ENCODE results near the gene DDX54. TPM values are rescaled to one million over a fixed set of nuclear protein-coding genes. Genes with fewer than 3 reads are reported as not detected.
A peak's percentile ranks its signal among the peaks of the same experiment; 100 is the strongest.
"Not testable (repeated sequence)": the region's sequence is repeated elsewhere in the genome, so short reads cannot be mapped to it uniquely, and the experiment has no call there.

DDX54 gene
- polyA plus RNA-seq, 1 donor, result 51.1 TPM

DNA sequence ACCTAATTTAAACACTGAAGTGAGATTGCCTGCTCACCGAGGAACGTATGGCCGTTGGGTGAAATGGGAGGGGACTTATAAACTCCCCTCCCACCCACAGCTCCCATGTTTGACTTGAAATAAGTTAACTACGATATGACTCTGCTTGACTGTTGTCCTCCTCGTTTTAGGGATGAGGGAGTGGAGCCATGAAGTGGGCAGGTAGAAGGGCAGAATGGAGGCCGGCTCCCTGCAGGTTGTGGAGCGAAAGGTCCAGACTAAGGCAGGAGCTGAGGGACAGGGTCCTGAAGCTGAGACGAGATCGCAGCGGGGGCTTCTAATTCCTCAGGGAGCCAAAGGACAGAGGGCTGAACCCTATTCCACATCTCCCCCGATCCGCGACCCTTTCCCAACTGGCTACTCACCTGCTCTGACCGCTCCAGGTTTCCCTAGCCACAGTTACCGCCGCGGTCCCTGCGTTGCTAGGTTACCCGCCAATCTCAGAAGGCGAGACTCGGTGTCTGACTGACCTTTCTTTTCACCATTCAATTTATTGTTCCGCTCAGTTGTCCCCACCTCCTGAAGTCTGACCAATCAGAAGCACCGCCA, 35.4 kb upstream of the DDX54 start:
- peak overlapping the region; percentile 16 for H3K27ac ChIP-seq (ENCODE audit: low read length)
- peak overlapping the region; percentile 65 for H3K4me3 ChIP-seq (ENCODE audit: low read length)
- no peaks in the 10 kb centered on the region for H3K36me3 ChIP-seq (ENCODE audit: control insufficient read depth, insufficient read depth, low read length)
- no peak for DNase-seq
- H3K27me3 ChIP-seq (ENCODE audit: control insufficient read depth, insufficient read depth, low read length), result no peaks in the 10 kb centered on the region
- 0% methylated on average over 5 of the region's 23 CpGs for WGBS (ENCODE audit: insufficient coverage, low lambda C conversion rate)
- no peaks in the 10 kb centered on the region for H3K9me3 ChIP-seq (ENCODE audit: control insufficient read depth, low read depth, low read length)
- peaks cover 21% of the 10 kb centered on the region for H3K4me1 ChIP-seq (ENCODE audit: control insufficient read depth, insufficient read depth, low read length)

DNA sequence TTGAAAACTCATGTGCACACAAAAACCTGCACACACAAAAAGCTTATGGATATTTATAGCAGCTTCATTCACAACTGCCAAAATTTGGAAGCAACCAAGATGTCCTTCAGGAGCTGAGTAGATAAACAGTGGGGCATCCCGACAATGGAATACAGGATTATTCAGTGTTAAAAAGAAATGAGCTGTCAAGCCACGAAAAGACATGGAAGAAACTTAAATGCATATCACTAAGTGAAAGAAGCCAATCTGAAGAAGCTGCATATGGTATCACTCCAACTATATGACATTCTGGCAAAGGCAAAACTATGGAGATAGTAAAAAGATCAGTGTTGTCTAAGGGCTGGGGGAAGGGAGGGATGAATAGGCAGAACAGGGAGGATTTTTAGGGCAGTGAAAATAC, 30.7 kb upstream of the DDX54 start:
- Histone ChIP-seq H3K4me3 (ENCODE audit: low read length) (no peak overlapping the region), H3K36me3 (ENCODE audit: control insufficient read depth, insufficient read depth, low read length) (no peaks in the 10 kb centered on the region), H3K27me3 (ENCODE audit: control insufficient read depth, insufficient read depth, low read length) (no peaks in the 10 kb centered on the region), H3K27ac (ENCODE audit: low read length) (no peak overlapping the region), H3K4me1 (ENCODE audit: control insufficient read depth, insufficient read depth, low read length) (no peaks in the 10 kb centered on the region), H3K9me3 (ENCODE audit: control insufficient read depth, low read depth, low read length) (no peaks in the 10 kb centered on the region)
- DNase-seq, result no peak
- WGBS (ENCODE audit: insufficient coverage, low lambda C conversion rate), result 82% methylated on average over 2 of the region's 2 CpGs

DNA sequence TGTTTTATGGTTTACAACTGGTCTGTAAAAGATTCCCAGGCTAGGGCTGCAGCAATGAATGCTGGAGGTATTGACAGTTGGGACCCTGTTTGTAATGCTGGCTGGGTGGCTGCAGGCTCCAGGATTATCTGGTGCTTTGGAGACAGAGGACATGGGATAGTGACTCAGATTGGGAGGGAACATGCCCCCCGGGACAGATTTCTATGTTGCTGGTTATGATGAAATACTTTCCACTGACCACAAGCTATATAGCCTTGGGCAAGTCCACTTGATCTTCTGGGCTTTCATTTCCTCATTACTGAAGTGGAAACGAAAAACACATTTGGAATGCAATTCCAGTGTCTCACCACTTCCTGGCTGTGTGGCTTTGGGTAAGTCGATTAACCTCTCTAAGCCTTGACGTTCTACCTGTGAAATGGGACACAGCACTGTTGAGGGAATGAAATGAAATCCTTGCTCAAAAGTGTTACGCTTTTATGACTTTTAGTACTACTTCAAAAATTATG, 29.7 kb upstream of the DDX54 start:
- Histone ChIP-seq H3K4me3 (ENCODE audit: low read length) (no peak overlapping the region), H3K9me3 (ENCODE audit: control insufficient read depth, low read depth, low read length) (no peaks in the 10 kb centered on the region), H3K27ac (ENCODE audit: low read length) (no peak overlapping the region), H3K36me3 (ENCODE audit: control insufficient read depth, insufficient read depth, low read length) (no peaks in the 10 kb centered on the region), H3K27me3 (ENCODE audit: control insufficient read depth, insufficient read depth, low read length) (no peaks in the 10 kb centered on the region), H3K4me1 (ENCODE audit: control insufficient read depth, insufficient read depth, low read length) (no peaks in the 10 kb centered on the region)
- WGBS (ENCODE audit: insufficient coverage, low lambda C conversion rate), result 100% methylated on average over 3 of the region's 5 CpGs
- peak in 1 of 2 donors; percentile 25 for DNase-seq

DNA sequence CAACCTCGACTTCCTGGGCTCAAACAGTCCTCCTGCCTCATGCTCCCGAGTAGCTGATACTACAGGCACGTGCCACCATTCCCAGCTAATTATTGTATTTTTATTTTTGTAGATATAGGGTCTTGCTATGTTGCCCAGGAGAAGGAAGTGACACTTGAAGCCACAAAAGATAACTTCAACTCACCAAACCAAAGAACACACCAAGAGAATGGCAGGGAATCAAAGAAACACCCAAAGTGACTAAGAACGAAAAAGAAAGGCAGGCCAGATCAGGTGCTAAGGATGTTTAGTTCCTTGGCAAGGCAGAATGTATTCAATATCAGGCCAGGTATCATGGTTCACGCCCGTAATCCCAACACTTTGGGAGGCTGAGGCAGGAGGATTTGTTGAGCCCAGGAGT, 25.9 kb upstream of the DDX54 start:
- no CpG with 5 or more reads among the region's 6 CpGs for WGBS (ENCODE audit: insufficient coverage, low lambda C conversion rate)

DNA sequence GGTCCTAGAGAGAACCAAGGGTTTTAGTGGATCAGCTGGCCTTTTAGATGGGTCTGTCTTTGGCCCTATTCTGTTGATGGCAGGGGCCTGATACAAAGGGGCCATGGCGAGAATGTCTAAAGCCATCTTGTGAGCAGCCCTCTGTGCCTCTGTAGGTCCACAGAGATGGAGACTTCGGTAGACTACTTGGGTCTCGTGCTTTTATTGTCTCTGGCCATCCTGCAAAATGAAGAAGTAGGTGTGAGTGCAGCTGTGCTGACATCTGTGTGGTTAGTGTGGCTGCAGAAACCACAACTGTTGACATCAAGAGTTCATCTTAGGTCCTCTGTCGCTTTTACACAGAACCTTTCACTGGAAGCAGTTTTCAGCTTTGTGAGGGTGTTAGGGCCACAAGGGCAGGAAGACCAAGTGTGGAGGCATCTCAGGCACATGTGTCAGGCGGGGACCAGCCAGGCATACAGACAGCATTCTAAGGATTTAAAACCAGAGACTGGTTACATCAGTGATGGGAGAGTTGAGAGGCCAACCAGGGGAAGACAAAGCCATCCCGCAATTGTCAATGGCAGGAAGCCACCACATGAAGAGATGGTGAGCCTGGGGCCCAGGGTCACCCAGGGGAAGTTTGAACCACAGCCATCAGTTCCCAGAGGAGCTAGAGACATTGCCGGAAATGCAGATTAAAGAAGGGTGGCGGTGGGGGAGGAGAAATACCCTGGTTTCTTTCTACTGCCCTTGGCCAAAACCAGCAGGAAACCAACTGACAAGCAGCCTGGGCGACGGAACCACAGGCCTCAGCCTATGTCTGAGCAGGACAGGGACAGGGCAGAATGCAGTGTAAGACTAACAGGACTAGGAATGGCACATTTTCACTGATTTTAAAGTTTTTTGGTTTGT, 23.0 kb upstream of the DDX54 start:
- no peaks in the 10 kb centered on the region for H3K9me3 ChIP-seq (ENCODE audit: control insufficient read depth, low read depth, low read length)

More for the DNA sequence above, 25.9 kb upstream of the DDX54 start:
- Histone ChIP-seq H3K4me3 (ENCODE audit: low read length) (no peak overlapping the region), H3K27me3 (ENCODE audit: control insufficient read depth, insufficient read depth, low read length) (no peaks in the 10 kb centered on the region), H3K36me3 (ENCODE audit: control insufficient read depth, insufficient read depth, low read length) (no peaks in the 10 kb centered on the region), H3K4me1 (ENCODE audit: control insufficient read depth, insufficient read depth, low read length) (no peaks in the 10 kb centered on the region), H3K27ac (ENCODE audit: low read length) (no peak overlapping the region), H3K9me3 (ENCODE audit: control insufficient read depth, low read depth, low read length) (no peaks in the 10 kb centered on the region)
- no peak for DNase-seq

DNA sequence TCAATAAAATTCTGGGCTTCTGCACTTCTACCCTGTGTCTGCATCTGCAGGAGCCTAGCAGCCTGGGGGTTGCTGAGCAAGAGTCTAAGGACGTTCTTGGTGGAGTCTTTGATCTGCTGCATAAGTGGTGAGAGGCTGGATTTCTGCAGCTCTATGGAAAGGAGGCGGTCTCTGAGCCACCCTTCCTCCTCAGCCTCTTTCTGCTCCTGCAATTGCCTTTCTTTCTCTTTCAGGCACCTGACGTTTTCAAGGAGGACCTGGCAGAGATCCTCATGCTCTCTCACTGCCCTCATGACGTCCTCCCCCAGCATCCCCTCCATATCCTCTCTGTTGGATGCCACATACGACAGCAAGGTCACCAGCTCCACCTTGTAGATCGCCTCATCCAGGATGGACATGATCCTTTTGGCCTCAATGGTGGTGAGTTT, 22.3 kb upstream of the DDX54 start:
- no peaks in the 10 kb centered on the region for H3K4me1 ChIP-seq (ENCODE audit: control insufficient read depth, insufficient read depth, low read length)
- H3K4me3 ChIP-seq (ENCODE audit: low read length), result no peak overlapping the region
- H3K27me3 ChIP-seq (ENCODE audit: control insufficient read depth, insufficient read depth, low read length), result no peaks in the 10 kb centered on the region
- no peaks in the 10 kb centered on the region for H3K9me3 ChIP-seq (ENCODE audit: control insufficient read depth, low read depth, low read length)
- no peak for DNase-seq
- WGBS (ENCODE audit: insufficient coverage, low lambda C conversion rate), result no CpG with 5 or more reads among the region's 6 CpGs
- no peaks in the 10 kb centered on the region for H3K36me3 ChIP-seq (ENCODE audit: control insufficient read depth, insufficient read depth, low read length)
- H3K27ac ChIP-seq (ENCODE audit: low read length), result no peak overlapping the region

More for the DNA sequence above, 23.0 kb upstream of the DDX54 start:
- Histone ChIP-seq H3K4me1 (ENCODE audit: control insufficient read depth, insufficient read depth, low read length) (no peaks in the 10 kb centered on the region), H3K27ac (ENCODE audit: low read length) (no peak overlapping the region), H3K36me3 (ENCODE audit: control insufficient read depth, insufficient read depth, low read length) (no peaks in the 10 kb centered on the region), H3K27me3 (ENCODE audit: control insufficient read depth, insufficient read depth, low read length) (no peaks in the 10 kb centered on the region), H3K4me3 (ENCODE audit: low read length) (no peak overlapping the region)
- DNase-seq, result peak in 1 of 2 donors; percentile 38
- WGBS (ENCODE audit: insufficient coverage, low lambda C conversion rate), result no CpG with 5 or more reads among the region's 10 CpGs

DNA sequence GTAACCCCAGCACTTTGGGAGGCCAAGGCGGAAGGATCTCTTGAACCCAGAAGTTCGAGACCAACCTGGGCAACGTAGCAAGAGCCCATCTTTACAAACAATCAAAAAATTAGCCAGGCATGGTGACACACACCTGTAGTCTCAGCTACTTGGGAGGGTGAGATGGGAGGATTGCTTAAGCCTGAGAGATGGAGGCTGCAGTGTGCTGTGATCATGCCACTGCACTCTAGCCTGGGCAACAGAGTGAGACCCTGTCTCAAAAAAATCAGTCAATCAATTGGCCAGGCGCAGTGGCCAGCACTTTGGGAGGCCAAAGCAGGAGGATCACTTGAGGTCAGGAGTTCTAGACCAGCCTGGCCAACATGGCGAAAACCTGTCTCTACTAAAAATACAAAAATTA, 21.5 kb upstream of the DDX54 start:
- H3K36me3 ChIP-seq (ENCODE audit: control insufficient read depth, insufficient read depth, low read length); H3K27me3 ChIP-seq (ENCODE audit: control insufficient read depth, insufficient read depth, low read length); H3K4me1 ChIP-seq (ENCODE audit: control insufficient read depth, insufficient read depth, low read length); H3K4me3 ChIP-seq (ENCODE audit: low read length); H3K9me3 ChIP-seq (ENCODE audit: control insufficient read depth, low read depth, low read length); DNase-seq; H3K27ac ChIP-seq (ENCODE audit: low read length): not testable (repeated sequence)
- WGBS (ENCODE audit: insufficient coverage, low lambda C conversion rate), result no CpG with 5 or more reads among the region's 5 CpGs

DNA sequence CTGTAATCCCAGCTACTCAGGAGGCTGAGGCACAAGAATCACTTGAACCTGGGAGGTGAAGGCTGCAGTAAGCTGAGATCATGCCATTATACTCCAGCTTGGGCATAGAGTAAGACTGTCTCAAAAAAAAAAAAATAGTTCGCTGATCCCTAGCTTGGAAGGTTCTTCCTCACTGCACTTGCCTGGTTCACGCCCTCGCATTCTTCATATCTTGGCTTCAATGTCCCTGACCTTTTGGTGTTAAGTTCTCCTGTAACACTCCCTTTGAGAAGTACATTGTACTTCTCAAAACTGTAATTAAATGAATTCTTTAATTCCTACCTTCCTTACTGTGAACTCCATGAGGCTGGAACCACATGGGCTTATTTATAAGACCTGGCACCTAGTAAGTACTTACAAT, 19.5 kb upstream of the DDX54 start:
- Histone ChIP-seq H3K36me3 (ENCODE audit: control insufficient read depth, insufficient read depth, low read length) (no peaks in the 10 kb centered on the region), H3K27me3 (ENCODE audit: control insufficient read depth, insufficient read depth, low read length) (no peaks in the 10 kb centered on the region), H3K9me3 (ENCODE audit: control insufficient read depth, low read depth, low read length) (no peaks in the 10 kb centered on the region), H3K27ac (ENCODE audit: low read length) (no peak overlapping the region), H3K4me1 (ENCODE audit: control insufficient read depth, insufficient read depth, low read length) (no peaks in the 10 kb centered on the region), H3K4me3 (ENCODE audit: low read length) (no peak overlapping the region)
- no peak for DNase-seq
- 80% methylated on average over 2 of the region's 3 CpGs for WGBS (ENCODE audit: insufficient coverage, low lambda C conversion rate)

DNA sequence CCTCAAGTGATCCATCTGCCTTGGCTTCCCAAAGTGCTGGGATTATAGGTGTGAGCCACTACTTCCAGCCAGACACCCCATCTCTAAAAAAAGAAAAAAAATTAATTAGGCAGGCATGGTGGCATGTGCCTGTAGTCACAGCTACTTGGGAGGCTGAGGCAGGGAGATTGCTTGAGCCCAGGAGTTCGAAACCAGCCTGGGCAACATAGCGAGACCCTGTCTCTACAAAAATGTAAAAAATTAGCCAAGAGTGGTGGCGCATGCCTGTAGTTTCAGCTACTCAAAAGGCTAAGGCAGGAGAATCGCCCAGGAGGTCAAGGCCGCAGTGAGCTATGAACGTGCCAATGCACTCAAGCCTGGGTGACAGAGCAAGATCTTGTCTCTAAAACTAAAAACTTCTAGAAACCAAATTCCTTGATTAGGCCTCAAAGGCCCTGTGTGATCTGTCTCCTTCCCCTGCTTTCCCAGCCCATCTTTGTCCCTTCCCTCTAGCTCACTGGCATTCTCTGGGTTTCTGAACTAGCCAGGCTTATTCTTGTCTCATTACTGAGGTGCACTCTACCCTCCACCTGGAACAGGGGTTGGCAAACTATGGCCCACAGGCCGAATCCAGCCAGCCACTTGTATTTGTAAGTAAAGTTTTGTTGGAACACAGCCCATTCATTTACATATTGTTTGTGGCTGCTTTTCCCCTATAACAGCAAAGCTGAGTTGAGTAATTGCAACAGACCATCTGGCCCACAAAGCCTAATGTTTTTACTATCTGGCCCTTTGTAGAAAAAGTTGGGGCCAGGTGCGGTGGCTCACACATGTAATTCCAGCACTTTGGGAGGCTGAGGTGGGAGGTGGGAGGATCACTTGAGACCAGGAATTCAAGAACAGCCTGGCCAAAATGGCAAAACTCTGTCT, 18.8 kb upstream of the DDX54 start:
- Histone ChIP-seq H3K4me3 (ENCODE audit: low read length) (no peak overlapping the region), H3K36me3 (ENCODE audit: control insufficient read depth, insufficient read depth, low read length) (no peaks in the 10 kb centered on the region), H3K4me1 (ENCODE audit: control insufficient read depth, insufficient read depth, low read length) (no peaks in the 10 kb centered on the region), H3K27ac (ENCODE audit: low read length) (no peak overlapping the region), H3K27me3 (ENCODE audit: control insufficient read depth, insufficient read depth, low read length) (no peaks in the 10 kb centered on the region), H3K9me3 (ENCODE audit: control insufficient read depth, low read depth, low read length) (no peaks in the 10 kb centered on the region)
- DNase-seq, result no peak
- no CpG with 5 or more reads among the region's 8 CpGs for WGBS (ENCODE audit: insufficient coverage, low lambda C conversion rate)
